ENCODE data around the gene PARD3B.

DNA sequence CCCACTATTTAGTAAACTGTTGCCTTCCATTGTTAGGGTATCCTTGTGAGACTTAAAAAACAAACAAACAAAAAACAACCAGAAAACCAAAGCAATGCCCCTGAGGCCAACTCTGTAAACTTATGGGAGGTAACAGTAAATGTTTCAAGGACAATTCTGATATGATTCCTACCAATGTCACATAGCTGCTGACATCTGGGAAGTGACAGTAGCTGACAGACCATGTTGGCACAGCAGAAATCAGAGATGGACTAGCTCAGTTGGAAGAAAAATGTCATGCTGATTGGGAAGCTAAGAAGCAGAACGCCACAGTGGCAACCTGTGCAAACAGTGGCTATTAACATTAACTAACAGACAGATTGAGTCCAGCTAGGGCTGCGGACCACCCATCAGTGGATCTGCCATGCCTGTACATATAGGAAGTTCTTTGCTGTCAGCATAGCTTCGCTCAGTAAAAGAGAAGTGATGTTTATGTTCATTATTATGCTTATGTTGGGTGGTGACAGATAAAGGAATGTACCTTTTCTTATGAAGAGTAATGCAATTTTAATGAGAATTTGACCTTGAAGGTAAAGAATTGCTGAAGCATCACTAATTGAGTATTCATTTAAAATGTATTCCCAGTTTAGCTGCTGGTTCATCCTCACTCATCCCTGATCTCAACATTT lies 180.6 kb downstream of the PARD3B start:
- TF ChIP-seq, protein P1, sequence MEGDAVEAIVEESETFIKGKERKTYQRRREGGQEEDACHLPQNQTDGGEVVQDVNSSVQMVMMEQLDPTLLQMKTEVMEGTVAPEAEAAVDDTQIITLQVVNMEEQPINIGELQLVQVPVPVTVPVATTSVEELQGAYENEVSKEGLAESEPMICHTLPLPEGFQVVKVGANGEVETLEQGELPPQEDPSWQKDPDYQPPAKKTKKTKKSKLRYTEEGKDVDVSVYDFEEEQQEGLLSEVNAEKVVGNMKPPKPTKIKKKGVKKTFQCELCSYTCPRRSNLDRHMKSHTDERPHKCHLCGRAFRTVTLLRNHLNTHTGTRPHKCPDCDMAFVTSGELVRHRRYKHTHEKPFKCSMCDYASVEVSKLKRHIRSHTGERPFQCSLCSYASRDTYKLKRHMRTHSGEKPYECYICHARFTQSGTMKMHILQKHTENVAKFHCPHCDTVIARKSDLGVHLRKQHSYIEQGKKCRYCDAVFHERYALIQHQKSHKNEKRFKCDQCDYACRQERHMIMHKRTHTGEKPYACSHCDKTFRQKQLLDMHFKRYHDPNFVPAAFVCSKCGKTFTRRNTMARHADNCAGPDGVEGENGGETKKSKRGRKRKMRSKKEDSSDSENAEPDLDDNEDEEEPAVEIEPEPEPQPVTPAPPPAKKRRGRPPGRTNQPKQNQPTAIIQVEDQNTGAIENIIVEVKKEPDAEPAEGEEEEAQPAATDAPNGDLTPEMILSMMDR (conservative IDR thresholded peaks at IDR 0.05; ENCODE audit: low read depth in 2 of 2), result no peak
- TF ChIP-seq POLR2AphosphoS5 (IDR thresholded peaks at IDR 0.05; ENCODE audit: low read depth), result no peak
- TF ChIP-seq JUNB (IDR thresholded peaks at IDR 0.05; ENCODE audit: unreplicated experiment), result no peak
- TF ChIP-seq EZH2phosphoT487 (IDR thresholded peaks at IDR 0.05; ENCODE audit: unreplicated experiment), result no peak
- TF ChIP-seq ZNF114 (CRISPR knock-in tag; IDR thresholded peaks at IDR 0.05), result no peak
- no peak for TF ChIP-seq EZH2 (IDR thresholded peaks at IDR 0.05; ENCODE audit: low read depth, unreplicated experiment)
